ENCODE results near the gene INPP5F.

Gene INPP5F

DNA sequence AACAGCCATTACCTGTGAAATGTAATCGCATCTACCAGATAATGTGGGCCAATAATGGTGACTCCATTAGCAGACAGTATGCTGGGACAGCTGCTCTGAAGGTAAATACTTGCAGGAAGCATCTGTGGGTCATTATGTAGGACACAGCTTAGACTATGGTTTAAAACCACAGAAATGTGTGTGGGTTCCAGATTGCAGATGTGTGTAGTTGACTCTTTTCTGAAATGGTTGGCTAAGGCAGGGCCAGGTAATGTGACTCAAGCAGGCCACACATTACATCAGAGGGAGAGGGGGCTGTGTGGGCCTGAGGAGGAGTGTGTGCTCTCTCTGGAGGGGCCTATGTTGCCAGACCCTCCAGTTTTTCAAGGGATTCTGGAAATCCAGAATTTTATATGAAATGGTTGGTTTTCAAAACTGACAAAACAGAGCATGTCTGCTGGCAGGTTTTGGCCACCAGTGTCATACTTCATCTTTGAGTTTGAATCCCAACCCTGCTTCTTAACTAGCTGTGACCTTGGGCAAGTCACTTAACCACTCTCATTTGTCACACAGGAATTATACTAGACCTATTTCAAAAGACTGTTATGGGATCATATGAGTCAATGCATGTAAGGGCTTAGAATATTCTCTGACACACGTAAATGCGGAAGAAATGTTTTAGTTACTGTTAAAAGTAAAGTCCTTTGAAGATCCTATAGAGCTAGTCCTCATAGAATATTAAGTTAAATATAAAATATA, 82.3 kb downstream of the INPP5F start:
- in situ Hi-C loops (cut with MboI; ENCODE audit: low sequenced_read_pairs): no loop called here

DNA sequence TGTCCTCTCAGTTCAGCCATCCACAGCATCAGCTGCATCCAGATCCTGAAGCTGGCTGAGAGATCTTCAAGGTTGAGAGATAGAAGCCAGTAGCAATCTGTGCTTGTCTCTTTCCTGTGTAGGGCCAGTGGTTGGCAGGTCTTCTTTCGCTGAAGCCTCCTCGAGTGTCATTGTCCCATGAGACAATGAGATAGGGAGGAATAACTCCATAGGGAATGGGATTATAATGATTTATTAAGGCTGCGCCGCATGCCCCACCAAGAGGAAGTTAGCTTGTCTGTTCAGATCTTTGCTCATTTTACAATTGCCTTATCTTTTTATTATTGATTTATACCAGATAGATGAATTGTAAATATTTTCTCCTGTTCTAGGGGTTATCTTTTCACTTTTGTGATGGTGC, 85.3 kb downstream of the INPP5F start:
- in situ Hi-C loops (cut with MboI; ENCODE audit: low sequenced_read_pairs): no loop called here

DNA sequence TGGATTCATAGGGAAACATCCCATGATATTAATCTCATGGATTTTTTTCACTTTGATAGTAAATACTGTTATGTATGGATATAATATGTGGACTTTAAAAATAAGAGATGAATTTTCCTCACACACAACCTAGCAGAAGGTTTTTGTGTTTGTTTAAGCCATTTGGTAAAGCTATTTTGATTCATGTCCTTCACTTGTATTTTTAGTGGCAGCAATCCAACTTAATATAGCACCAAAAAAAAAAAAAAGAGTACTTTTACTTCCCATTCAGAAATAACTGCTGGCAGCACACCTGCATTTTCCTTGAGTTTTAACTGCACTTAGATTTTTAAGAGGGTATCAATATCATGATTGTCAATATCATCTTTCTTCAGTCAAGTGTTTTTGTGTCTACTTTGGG, 86.8 kb downstream of the INPP5F start:
- in situ Hi-C loops (cut with MboI; ENCODE audit: low sequenced_read_pairs): no loop called here

DNA sequence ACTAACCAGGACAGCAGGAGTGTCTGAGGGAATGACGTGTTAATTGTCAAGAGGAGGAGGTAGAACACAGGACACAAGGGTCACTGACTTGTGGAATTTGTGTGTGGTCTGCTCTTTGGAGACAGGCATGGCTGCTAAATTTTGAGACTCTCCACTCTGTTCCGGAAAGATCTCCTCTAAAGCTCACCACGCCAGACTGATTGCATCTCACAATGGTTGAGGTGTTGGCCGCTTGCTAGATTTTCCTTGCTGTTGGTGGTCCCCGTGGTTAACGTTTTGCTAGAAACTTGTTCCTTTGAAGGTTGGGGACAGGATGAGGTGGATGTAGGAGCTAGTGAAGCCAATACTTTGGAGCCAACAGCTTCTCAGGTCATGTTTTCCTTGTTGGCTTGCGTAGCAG, 89.8 kb downstream of the INPP5F start:
- in situ Hi-C loops (cut with MboI; ENCODE audit: low sequenced_read_pairs): no loop called here

DNA sequence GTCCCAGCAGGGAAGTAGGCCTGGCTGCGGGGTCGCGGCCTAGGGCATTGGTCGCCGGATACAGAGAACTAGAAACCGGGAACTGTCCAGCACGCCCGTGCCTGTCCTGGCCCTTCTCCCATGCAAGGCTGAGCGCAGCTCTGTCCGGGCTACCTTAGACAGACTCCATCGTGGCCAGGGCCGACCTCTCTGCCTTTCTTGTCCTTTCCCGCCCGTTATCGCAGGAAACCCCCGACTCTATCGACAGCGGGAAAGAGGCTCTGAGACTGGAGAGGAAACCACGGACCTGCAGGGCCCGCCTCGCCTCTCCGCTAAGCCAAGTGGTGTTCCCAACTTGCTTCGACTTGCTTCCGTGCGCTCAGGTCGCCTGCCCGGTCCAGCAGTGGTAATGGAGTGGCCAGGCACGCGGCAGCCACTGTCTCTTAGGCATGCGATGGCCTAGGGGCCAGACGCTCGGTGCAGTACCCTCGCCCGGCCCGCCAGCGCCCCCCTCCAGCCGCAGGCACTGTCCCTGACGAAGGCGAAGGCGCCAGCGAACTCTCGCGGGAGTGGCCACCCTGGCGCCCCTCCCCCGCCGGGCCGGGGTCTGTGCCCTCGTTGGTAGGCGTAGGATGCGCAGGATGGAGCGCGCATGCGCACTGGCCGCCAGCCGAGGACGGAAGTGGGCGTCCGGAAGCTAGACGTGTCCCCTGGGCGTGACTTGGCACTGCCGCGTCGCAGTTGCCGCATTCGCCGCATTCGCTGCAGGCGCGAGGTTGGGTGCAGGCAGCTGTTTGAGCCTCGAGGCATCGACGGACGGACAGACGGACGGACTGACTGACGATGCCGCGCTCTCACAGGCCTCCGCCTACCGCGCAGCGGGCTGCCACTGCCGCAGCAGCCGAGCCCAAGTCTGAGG, 92.4 kb downstream of the INPP5F start:
- in situ Hi-C loops (cut with MboI; ENCODE audit: low sequenced_read_pairs): no loop called here

DNA sequence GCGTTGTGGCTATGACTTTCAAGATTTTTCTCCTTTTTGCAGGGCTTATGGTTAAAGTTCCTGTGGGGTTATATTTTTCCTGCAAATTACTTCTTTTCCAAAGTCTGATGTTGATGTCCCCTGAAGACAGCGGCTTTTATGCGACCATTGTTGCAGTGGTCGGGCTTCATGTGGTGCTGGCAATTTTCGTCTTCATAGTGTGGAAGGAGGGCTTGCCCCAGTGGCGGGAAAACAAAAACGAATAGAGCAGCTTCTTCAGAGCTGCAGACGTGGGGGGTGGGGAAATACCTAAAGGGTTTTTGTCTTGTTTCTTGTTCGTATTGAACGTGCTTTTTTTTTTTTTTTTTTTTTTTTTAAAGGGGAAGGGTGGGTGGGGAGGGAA, 93.0 kb downstream of the INPP5F start:
- in situ Hi-C loops (cut with MboI; ENCODE audit: low sequenced_read_pairs): no loop called here

DNA sequence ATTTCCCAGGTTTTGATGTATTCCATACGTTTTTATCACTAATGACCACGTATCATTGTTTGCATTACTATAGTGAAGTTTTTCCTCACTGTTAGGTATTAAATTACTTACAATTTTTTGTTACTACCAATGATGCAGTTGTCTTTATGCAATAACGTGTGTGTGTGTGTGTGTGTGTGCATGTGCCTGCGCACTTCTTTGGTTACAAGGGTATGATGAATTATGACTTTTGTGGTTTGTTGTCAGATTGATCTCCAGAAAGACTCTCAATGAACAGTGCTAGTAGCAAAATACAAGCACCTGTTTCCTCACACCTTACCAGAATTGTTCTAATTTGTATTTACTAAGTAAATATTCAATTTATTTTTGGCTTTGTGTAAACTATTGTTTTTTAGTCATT, 95.3 kb downstream of the INPP5F start:
- in situ Hi-C loops (cut with MboI; ENCODE audit: low sequenced_read_pairs): no loop called here

DNA sequence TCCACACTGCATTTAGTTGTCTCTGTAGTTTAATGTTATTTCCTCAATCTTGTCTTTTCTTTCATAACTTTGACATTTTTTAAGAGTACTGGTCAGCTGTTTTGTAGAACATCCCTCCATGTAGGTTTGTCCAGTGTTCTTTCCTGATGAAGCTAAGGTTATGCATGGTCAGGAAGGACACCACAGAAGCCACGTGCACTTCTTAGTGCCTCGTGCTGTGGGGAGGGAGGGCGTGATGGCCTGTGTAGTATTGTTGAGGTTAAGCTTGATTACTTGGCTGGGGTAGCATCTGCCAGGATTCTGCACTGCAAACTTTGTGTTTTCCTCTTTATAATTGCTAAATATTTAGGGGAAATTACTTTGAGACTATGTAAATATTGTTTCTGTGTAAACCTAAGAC, 98.4 kb downstream of the INPP5F start:
- in situ Hi-C loops (cut with MboI; ENCODE audit: low sequenced_read_pairs): no loop called here

DNA sequence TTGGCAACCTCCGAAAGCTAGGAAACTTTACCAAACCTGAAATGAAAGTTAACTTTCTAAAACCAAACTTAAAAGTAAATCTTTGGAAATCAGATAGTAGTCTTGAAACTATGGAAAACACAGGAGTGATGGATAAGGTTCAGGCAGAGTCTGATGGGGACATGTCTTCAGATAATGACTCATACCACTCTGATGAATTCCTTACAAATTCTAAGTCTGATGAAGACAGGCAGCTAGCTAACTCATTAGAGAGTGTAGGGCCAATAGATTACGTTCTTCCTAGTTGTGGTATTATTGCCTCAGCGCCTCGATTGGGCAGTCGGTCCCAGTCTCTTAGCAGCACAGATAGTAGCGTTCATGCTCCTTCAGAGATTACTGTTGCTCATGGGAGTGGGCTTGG, 100.9 kb downstream of the INPP5F start:
- in situ Hi-C loops (cut with MboI; ENCODE audit: low sequenced_read_pairs): no loop called here

DNA sequence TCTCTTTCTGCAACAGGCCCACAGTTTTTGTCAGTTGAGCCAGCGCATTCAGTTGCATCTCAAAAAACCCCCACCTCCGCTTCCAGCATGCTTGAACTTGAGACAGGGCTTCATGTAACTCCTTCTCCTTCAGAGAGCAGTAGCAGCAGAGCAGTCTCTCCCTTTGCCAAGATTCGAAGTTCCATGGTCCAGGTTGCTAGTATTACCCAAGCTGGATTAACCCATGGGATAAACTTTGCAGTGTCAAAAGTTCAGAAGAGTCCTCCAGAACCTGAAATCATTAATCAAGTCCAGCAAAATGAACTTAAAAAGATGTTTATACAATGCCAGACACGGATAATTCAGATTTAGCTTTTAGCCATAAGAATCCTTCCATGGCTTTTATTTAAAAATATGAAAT, 101.6 kb downstream of the INPP5F start:
- in situ Hi-C loops (cut with MboI; ENCODE audit: low sequenced_read_pairs): no loop called here

DNA sequence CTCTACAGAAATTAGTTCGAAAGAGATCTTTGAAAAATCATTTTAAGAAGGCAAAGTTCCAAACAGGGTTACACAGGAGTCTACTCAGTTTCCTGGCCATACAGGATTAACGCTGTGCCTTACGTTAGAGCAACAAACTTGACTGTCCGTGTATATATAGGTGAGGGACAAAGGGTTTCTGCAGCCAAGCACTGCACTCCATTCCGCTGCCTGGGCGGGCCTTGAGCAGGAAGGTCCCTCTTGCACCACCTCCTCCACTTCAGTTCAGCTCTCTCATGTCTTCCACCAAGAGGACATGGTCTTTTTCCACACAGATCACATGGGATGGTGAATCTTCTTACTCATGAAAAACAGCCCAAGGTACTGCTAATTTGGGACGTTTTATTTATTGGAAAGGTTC, 103.6 kb downstream of the INPP5F start:
- in situ Hi-C loops (cut with MboI; ENCODE audit: low sequenced_read_pairs): no loop called here

DNA sequence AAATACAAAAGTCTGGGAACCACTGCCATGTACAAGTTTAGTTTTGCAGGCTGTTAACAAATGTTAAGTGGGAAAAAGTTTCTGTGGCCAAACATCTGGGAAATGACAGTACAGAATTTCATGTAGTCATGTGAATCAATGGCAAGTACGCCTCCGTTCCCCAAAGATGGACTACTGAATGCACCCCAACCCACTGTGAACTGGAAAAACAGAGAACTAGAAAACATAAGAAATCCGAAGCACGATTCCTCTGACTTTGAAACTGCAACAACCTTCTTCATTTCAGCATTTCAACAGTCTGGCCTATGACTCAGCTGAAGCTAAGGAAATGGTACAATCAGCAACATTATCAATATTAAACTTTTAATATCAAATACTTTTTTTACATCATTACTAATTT, 105.0 kb downstream of the INPP5F start:
- in situ Hi-C loops (cut with MboI; ENCODE audit: low sequenced_read_pairs): no loop called here

DNA sequence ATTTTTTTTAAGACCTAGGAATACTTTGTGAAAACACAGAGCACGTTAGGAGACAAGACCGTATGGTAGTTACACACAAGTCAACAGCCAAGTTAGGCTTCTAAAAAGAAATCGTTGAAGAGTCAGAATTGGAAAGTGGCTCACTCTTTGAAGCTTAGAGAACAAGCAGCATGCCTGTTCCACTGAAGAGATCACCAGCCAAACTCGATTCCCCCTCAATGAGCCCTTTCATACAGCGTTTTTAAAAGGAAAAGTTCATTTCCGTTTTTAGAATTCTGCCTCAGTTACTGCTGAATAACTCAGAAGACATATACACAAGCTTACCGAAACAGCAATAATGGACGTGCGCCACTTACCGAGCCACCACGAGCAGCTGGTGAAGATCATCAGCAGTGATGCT, 105.8 kb downstream of the INPP5F start:
- in situ Hi-C loops (cut with MboI; ENCODE audit: low sequenced_read_pairs): no loop called here

DNA sequence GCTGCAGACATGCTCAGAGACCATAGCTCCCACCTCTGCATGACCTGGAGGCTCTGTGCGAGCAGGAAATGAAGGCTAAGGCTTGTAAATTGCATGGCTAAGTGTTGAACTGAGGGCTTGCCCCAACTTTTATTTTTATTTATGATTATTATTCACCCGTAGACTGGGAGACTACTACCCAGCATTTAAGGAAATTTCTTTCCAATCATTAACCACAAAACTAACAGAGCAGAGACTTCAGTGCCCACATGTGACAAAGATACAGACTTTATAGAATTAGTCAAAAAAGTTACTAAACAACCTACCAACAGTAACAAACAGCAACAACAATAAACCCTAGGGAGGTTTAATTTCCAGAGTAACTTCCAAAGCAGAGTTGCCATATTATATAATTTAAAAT, 107.1 kb downstream of the INPP5F start:
- in situ Hi-C loops (cut with MboI; ENCODE audit: low sequenced_read_pairs): no loop called here

DNA sequence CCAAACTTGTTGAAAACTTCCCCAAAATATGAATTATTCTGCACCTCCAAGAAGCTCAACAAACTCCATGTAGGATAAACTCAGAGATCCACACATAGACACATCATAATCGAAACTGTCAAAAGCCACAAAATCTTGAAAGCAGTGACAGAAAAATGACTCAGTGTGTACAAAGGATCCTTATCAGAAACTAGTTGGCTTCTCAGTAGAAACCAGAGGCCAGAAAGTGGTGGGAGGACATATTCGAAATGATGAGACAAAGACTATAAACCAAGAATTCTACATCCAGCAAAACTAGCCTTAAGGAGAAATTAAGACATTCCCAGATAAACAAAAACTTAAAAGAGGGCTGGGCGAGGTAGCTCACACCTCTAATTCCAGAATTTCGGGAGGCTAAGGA, 108.3 kb downstream of the INPP5F start:
- in situ Hi-C loops (cut with MboI; ENCODE audit: low sequenced_read_pairs): no loop called here

DNA sequence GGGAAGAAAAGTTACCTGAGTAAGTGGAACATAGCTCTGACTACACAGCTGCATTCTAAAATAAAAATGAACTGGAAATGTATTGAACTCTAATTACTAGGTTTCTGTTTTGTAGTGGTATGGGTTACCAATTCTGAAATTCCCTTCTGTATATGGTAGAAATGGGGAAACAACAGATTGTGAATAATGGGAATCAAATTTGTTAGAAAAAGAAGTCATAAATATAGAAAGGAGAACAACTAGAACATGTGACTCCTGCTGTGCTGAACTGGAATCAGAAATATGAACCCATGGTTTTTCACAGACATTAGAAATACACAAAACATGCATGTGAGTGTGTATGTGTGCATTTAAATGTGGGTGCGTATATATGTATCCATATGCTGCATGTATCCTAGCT, 119.8 kb downstream of the INPP5F start:
- in situ Hi-C loops (cut with MboI; ENCODE audit: low sequenced_read_pairs): no loop called here

DNA sequence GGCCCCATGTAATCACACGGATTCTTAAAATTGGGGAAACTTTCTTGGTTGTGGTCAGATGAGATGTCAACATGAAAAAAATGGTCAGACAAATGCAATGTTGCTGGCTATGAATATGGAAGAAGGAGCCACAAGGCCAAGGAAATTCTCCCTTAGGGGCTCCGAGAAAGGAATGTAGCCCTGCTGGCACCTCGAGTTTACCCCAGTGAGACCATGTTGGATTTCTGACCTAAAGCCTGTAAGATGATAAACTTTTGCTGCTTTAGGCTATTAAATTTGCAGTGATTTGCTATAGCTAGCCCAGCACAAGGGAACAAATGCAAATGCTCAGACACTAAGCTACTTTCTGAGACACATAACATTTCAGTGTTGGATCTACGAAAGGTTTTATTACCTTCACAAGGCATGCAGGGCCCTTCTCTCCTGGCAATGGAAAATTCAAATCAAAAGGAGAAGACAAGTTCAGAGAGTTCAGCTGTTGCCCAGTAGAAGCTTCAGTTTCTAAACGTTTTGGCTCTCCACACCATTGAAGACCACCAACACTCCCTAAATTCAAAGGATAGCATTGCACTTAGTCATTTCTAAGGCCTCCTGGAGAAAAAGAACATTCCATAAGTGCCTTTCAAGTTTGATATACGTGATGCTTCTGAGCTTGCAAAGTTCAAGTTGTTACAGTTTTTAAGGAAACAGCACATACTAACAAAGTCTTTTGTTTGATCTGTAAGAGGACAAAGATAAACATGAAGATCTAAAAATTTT, 123.4 kb downstream of the INPP5F start:
- in situ Hi-C loops (cut with MboI; ENCODE audit: low sequenced_read_pairs): no loop called here

DNA sequence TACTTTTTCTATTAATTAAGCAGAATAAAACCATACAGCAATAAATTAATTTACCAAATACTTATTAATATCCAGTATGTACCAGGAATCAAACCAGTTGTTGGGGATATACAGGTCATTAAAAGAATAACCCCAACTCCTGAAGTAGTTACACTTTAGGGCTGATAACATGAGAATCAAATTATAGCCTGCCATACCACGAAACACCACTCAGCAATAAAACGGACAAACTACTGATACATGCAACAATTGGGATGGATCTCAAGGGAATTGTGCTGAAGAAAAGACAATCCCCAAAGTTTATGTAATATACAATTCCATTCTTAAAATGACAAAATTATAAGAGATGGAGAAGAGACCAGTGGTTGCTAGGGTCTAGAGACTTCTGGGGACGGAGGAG, 124.1 kb downstream of the INPP5F start:
- in situ Hi-C loops (cut with MboI; ENCODE audit: low sequenced_read_pairs): loop anchor here (10.0 kb wide), 1 partner anchor 105 kb away; no protein-coding TSS in a partner anchor

DNA sequence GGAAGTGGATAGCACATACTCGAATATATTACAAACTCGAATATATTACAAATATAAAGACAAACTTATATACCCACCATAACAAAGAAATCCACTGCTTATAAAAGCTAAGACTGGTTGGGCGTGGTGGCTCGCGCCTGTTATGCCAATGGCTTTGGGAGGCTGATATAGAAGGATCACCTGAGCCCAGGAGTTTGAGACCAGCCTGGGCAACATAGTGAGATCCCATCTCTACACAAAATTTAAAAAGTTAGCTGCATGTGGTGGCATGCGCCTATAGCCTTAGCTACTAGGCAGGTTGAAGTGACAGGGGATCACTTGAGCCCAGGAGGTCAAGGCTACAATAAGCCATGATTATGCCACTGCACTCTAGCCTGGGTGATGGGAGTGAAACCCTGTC, 126.4 kb downstream of the INPP5F start:
- in situ Hi-C loops (cut with MboI; ENCODE audit: low sequenced_read_pairs): loop anchor here (10.0 kb wide), 1 partner anchor 107 kb away; no protein-coding TSS in a partner anchor

DNA sequence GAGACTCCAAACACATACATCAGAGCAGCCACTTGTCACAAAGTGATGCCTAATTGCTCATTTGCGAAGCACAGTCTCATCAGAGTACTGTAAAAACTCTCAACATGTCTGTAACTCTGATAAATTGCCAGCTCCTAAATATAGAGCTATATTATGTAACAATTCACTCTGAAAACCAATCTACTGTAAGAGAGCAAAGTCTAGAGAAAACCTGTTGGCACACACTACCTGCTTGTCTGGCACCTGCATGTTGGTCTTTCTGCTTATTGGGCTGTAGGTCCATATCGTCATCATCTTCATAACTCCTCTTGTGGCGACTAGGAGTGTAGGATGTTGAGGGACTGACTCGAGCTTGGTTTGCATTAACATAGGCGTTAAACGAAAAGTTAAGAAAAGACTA, 127.0 kb downstream of the INPP5F start:
- in situ Hi-C loops (cut with MboI; ENCODE audit: low sequenced_read_pairs): loop anchor here (10.0 kb wide), 1 partner anchor 108 kb away; no protein-coding TSS in a partner anchor

DNA sequence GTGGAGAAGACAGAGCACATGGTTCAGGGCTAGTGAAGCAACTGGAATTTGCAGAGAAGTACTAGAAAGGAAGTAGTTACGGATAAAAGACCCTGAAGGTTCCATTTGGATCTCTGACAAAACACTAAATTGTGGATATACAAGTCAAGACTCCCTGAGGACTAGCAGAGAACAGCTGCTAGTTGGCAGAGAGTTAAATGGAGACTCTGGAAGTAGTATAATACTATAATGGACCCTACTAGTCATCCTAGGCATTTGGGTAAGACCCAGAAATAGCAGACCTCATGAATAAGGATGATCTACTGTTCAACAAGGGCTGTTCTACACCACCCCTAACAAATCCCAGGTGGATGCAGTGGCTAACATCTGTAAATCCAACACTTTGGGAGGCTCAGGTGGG, 127.7 kb downstream of the INPP5F start:
- in situ Hi-C loops (cut with MboI; ENCODE audit: low sequenced_read_pairs): loop anchor here (10.0 kb wide), 1 partner anchor 109 kb away; no protein-coding TSS in a partner anchor

Data from HL-60/S4 (cell line).